SU-DHL-6 (cell line): ENCODE results near the gene GABRD.

Experiments used
- H2AFZ ChIP-seq: fragments of 200-600 bp; sonication (generic); 2 replicates; pipeline ENCODE4 v1.6.1; 2014; ENCODE audit warnings: low read depth, mild to moderate bottlenecking, moderate library complexity, mixed read lengths, antibody characterized with exemption, low read length; ENCODE audit not compliant: severe bottlenecking
- H3F3A ChIP-seq: fragments of 200-600 bp; shearing (Covaris generic); 2 replicates; pipeline ENCODE4 v1.6.0; 2016; ENCODE audit warnings: antibody characterized with exemption, mild to moderate bottlenecking; ENCODE audit not compliant: insufficient read depth
- H3K27ac ChIP-seq: fragments of 200-600 bp; sonication (generic); 2 replicates; pipeline ENCODE4 v1.5.1; 2016; ENCODE audit warnings: low read depth, mild to moderate bottlenecking, low read length, moderate library complexity, mixed read lengths
- H3K27me3 ChIP-seq: fragments of 200-600 bp; sonication (generic), shearing (Covaris generic); 2 replicates; pipeline ENCODE4 v1.6.0; 2014; ENCODE audit warnings: mild to moderate bottlenecking, low read length
- H3K36me3 ChIP-seq: fragments of 200-600 bp; sonication (generic); 2 replicates; pipeline ENCODE4 v1.6.1; 2014; ENCODE audit warnings: mild to moderate bottlenecking, low read length, mixed read lengths
- H3K4me2 ChIP-seq: fragments of 300-600, 200-600 bp; shearing (Covaris generic), sonication (generic); 2 replicates; pipeline ENCODE4 v1.6.0; 2014; ENCODE audit warnings: low read length, low read depth, mild to moderate bottlenecking; ENCODE audit not compliant: poor library complexity, severe bottlenecking
- H3K4me3 ChIP-seq: fragments of 200-600 bp; sonication (generic); 2 replicates; pipeline ENCODE4 v1.5.1; 2014; ENCODE audit warnings: antibody characterized with exemption, low read length, mild to moderate bottlenecking, mixed read lengths; ENCODE audit not compliant: insufficient read depth, poor library complexity, severe bottlenecking
- H3K79me2 ChIP-seq: fragments of 200-600 bp; sonication (generic); 2 replicates; pipeline ENCODE4 v1.6.1; 2014; ENCODE audit warnings: mild to moderate bottlenecking, low read length, moderate library complexity; ENCODE audit not compliant: insufficient read depth
- H3K9ac ChIP-seq: fragments of 200-600 bp; sonication (generic); 2 replicates; pipeline ENCODE4 v1.7.0; 2014; ENCODE audit warnings: mild to moderate bottlenecking, low read length
- H3K9me2 ChIP-seq: fragments of 200-600 bp; sonication (generic); replicated peaks from 2 replicates; pipeline ENCODE4 v1.6.1; 2014; ENCODE audit warnings: low read length; ENCODE audit not compliant: insufficient read depth
- H3K9me3 ChIP-seq: fragments of 200-600 bp; sonication (generic); 2 replicates; pipeline ENCODE4 v1.6.1; 2014; ENCODE audit warnings: low read length, mixed read lengths; ENCODE audit not compliant: insufficient read depth
- H4K20me1 ChIP-seq: fragments of 200-600 bp; sonication (generic); 2 replicates; pipeline ENCODE4 v1.6.1; 2014; ENCODE audit warnings: low read depth, mild to moderate bottlenecking, antibody characterized with exemption, low read length, moderate library complexity, mixed read lengths
- CTCF ChIP-seq: fragments of 200-600 bp; sonication (generic); IDR thresholded peaks from one replicate; pipeline ENCODE4 v1.5.1; 2017; ENCODE audit warnings: antibody characterized with exemption, mild to moderate bottlenecking, low read length, moderate library complexity; ENCODE audit not compliant: insufficient read depth, poor library complexity, severe bottlenecking
- EZH2phosphoT487 ChIP-seq: fragments of 200-600 bp; sonication (generic), shearing (Covaris generic); conservative IDR thresholded peaks from 2 replicates; pipeline ENCODE4 v1.6.1; 2018; ENCODE audit warnings: mild to moderate bottlenecking, antibody characterized with exemption, low read length, moderate library complexity, mixed read lengths

The GABRD gene

GRCh38 chr1:1996207-1996651 lies 22.9 kb upstream of the GABRD start:
- Histone ChIP-seq H4K20me1 (no peaks in the 10 kb centered on the region), H3K27me3 (peaks cover 3% of the 10 kb centered on the region; the same call in 1 of the 2 replicates), H3F3A (no peaks in the 10 kb centered on the region), H3K9me2 (no peaks in the 10 kb centered on the region), H3K27ac (no peak overlapping the region), H3K36me3 (no peaks in the 10 kb centered on the region), H3K9ac (no peak overlapping the region), H3K4me3 (no peak overlapping the region), H2AFZ (no peak overlapping the region), H3K79me2 (no peaks in the 10 kb centered on the region), H3K4me2 (no peak overlapping the region), H3K9me3 (no peaks in the 10 kb centered on the region)
- TF ChIP-seq EZH2phosphoT487 (no peak), CTCF (no peak)

GRCh38 chr1:1997576-1997975 lies 21.6 kb upstream of the GABRD start:
- Histone ChIP-seq H3K27ac (no peak overlapping the region), H3K79me2 (no peaks in the 10 kb centered on the region), H3K9me3 (no peaks in the 10 kb centered on the region), H3K4me3 (no peak overlapping the region), H4K20me1 (no peaks in the 10 kb centered on the region), H2AFZ (no peak overlapping the region), H3K9ac (no peak overlapping the region), H3K4me2 (no peak overlapping the region), H3F3A (no peaks in the 10 kb centered on the region), H3K27me3 (peaks cover 3% of the 10 kb centered on the region; the same call in 1 of the 2 replicates), H3K36me3 (no peaks in the 10 kb centered on the region), H3K9me2 (no peaks in the 10 kb centered on the region)
- no peak for TF ChIP-seq CTCF
- no peak for TF ChIP-seq EZH2phosphoT487

GRCh38 chr1:2000432-2000831 lies 18.7 kb upstream of the GABRD start:
- Histone ChIP-seq H3K27me3 (peaks cover 3% of the 10 kb centered on the region; the same call in 1 of the 2 replicates), H3K4me3 (no peak overlapping the region), H3K27ac (no peak overlapping the region)

More at GRCh38 chr1:2000432-2000831, 18.7 kb upstream of the GABRD start:
- TF ChIP-seq EZH2phosphoT487, result no peak
- TF ChIP-seq CTCF, result no peak
- H3F3A ChIP-seq, result no peaks in the 10 kb centered on the region
- H2AFZ ChIP-seq, result no peak overlapping the region
- no peak overlapping the region for H3K9ac ChIP-seq
- no peaks in the 10 kb centered on the region for H3K79me2 ChIP-seq
- H3K4me2 ChIP-seq, result no peak overlapping the region
- no peaks in the 10 kb centered on the region for H3K36me3 ChIP-seq
- H3K9me2 ChIP-seq, result no peaks in the 10 kb centered on the region
- no peaks in the 10 kb centered on the region for H3K9me3 ChIP-seq
- no peaks in the 10 kb centered on the region for H4K20me1 ChIP-seq
